ENCODE measurements around the gene POU6F1. TPM values are rescaled to one million over a fixed set of nuclear protein-coding genes. Genes with fewer than 3 reads are reported as not detected.
A peak's percentile ranks its signal among the peaks of the same experiment; 100 is the strongest.

The POU6F1 gene
- total and polyA plus RNA-seq, 9 of the 15 experiments (the other 6 are each of a cell fraction or from before 2014, with no cell fraction given) = 0.14 to 3.3 (median 1.1) TPM

GRCh38 chr12:51246254-51246853 lies 28.5 kb upstream of the POU6F1 start (continued):
- TF ChIP-seq HNRNPH1 (optimal IDR thresholded peaks at IDR 0.05; ENCODE audit: low read depth, low read length) (no peak), TFE3 (CRISPR knock-in tag; IDR thresholded peaks at IDR 0.05) (peak; percentile 36), FOXJ3 (CRISPR knock-in tag; IDR thresholded peaks at IDR 0.05) (no peak), LARP7 (IDR thresholded peaks at IDR 0.05) (0 out of 2 replicates have a peak, but pooled peaks have one; percentile 31), ZNF76 (CRISPR knock-in tag; IDR thresholded peaks at IDR 0.05; ENCODE audit: borderline replicate concordance) (peak; percentile 51; the same call in 1 of the 2 replicates), MXD1 (CRISPR knock-in tag; IDR thresholded peaks at IDR 0.05; ENCODE audit: borderline replicate concordance, poor library complexity, severe bottlenecking) (no peak), EP400 (IDR thresholded peaks at IDR 0.05) (peak; percentile 72), ZNF239 (CRISPR knock-in tag; IDR thresholded peaks at IDR 0.05) (peak; percentile 66; the same call in 1 of the 2 replicates), CREB5 (CRISPR knock-in tag; IDR thresholded peaks at IDR 0.05) (no peak), FOS (IDR thresholded peaks at IDR 0.05; ENCODE audit: extremely low read depth, insufficient read length) (no peak), VEZF1 (CRISPR knock-in tag; IDR thresholded peaks at IDR 0.05) (peak; percentile 92), POLR2AphosphoS2 (IDR thresholded peaks at IDR 0.05; ENCODE audit: low read length) (peak; percentile 55; the same call in 1 of the 2 replicates), MCM2 (IDR thresholded peaks at IDR 0.05; ENCODE audit: low read depth) (no peak), SRSF7 (optimal IDR thresholded peaks at IDR 0.05; ENCODE audit: low read depth, low read length) (no peak), BRD9 (IDR thresholded peaks at IDR 0.05; ENCODE audit: low read depth, partially characterized antibody) (peak; percentile 82), RCOR1 (IDR thresholded peaks at IDR 0.05; ENCODE audit: borderline replicate concordance in 1 of 2, low read depth in 2 of 2, low read length in 2 of 2) (peak in 1 of 2 experiments; percentile 30; a peak in 1 of 4 replicates), NCOA1 (IDR thresholded peaks at IDR 0.05; ENCODE audit: low read depth) (peak; percentile 80; the same call in 1 of the 2 replicates), NKRF (IDR thresholded peaks at IDR 0.05; ENCODE audit: borderline replicate concordance) (no peak; the same call in 1 of the 2 replicates), NBN (IDR thresholded peaks at IDR 0.05; ENCODE audit: low read depth) (peak; percentile 94), HNRNPUL1 (IDR thresholded peaks at IDR 0.05; ENCODE audit: low read length) (no peak), ZNF143 (CRISPR knock-in tag; IDR thresholded peaks at IDR 0.05) (no peak), NFATC3 (IDR thresholded peaks at IDR 0.05) (no peak)

All from K562 (cell line).